Activated CD4-positive, alpha-beta memory T cell treated with anti-CD3 and anti-CD28 coated beads for 36 hours (primary cell): ENCODE results near the gene PGK2. TPM values are rescaled to one million over a fixed set of nuclear protein-coding genes. Genes with fewer than 3 reads are reported as not detected.

Source experiments
- total RNA-seq, 2 experiments: library from RNA; stranded (reverse); gene quantifications; one replicate each; pipeline ENCODE4 v1.2.3, GENCODE V29; 2021

The PGK2 gene
- total RNA-seq, 2 experiments from 2014 or later: not detected

Other genes with a start within 250 kb of the PGK2 start
- gene C6orf141, start 236.6 kb downstream of the PGK2 start, total RNA-seq: 1 to 10 TPM in 1 of 2 experiments, under 1 TPM in 1; 0.86 to 1.0 TPM
- gene RHAG, start 150.4 kb downstream of the PGK2 start, total RNA-seq: not detected
- gene CRISP2, start 73.7 kb downstream of the PGK2 start, total RNA-seq: not detected
- not detected for gene CRISP3, start 42.9 kb downstream of the PGK2 start, total RNA-seq
- gene CRISP1, start 79.2 kb upstream of the PGK2 start, total RNA-seq: not detected
- not detected for gene DEFB114, start 176.9 kb upstream of the PGK2 start, total RNA-seq
- gene DEFB113, start 182.3 kb upstream of the PGK2 start, total RNA-seq: not detected
- not detected for gene DEFB110, start 234.7 kb upstream of the PGK2 start, total RNA-seq